Heart right ventricle (tissue), 16 donors: ENCODE results near the gene ABL1. TPM values are rescaled to one million over a fixed set of nuclear protein-coding genes. Genes with fewer than 3 reads are reported as not detected.

Source experiments
- ATAC-seq, 8 donors: fragments of 200-7000 bp; cut with Tn5 transposase; one replicate each; pipeline ENCODE4 v1.9.1; 2020; ENCODE audit warnings: mild to moderate bottlenecking in 8 of 8, moderate library complexity in 8 of 8, moderate number of reproducible peaks in 1 of 8
- DNase-seq, 2 donors: peaks; one replicate each; pipeline ENCODE4 v3.0.0-alpha.2; 2020
- H3K27ac ChIP-seq, 10 donors: fragments of 200-600 bp; sonication (generic) in 2 of 10; one replicate each; pipeline versions ENCODE4 v1.5.0 to v1.8.0; 2020 to 2022; ENCODE audit warnings: mild to moderate bottlenecking in 3 of 10
- H3K27me3 ChIP-seq, 7 donors: fragments of 200-600 bp; one replicate each; pipeline ENCODE4 v1.8.0; 2021 to 2022; ENCODE audit warnings: mild to moderate bottlenecking in 2 of 7
- H3K36me3 ChIP-seq, 9 donors: fragments of 200-600 bp; sonication (generic) in 1 of 9; one replicate each; pipeline versions ENCODE4 v1.5.0 to v1.8.0; 2020 to 2022; ENCODE audit warnings: mild to moderate bottlenecking in 2 of 9
- H3K4me1 ChIP-seq, 9 donors: fragments of 200-600 bp; sonication (generic) in 1 of 9; one replicate each; pipeline versions ENCODE4 v1.5.0 to v1.8.0; 2020 to 2022; ENCODE audit warnings: mild to moderate bottlenecking in 4 of 9
- H3K4me3 ChIP-seq, 10 donors: fragments of 200-600 bp; sonication (generic) in 2 of 10; one replicate each; pipeline versions ENCODE4 v1.5.0 to v1.8.0; 2020 to 2022; ENCODE audit warnings: mild to moderate bottlenecking in 7 of 10, moderate library complexity in 2 of 10
- H3K9me3 ChIP-seq, 11 donors: fragments of 200-600 bp in 10 of 11; sonication (generic) in 2 of 11; one replicate each; pipeline versions ENCODE4 v1.5.0 to v1.8.0; 2013 to 2022; ENCODE audit warnings: mild to moderate bottlenecking in 2 of 11, control low read depth in 1 of 11, moderate library complexity in 1 of 11
- CTCF ChIP-seq, 9 donors: fragments of 200-600 bp; sonication (generic) in 2 of 9; IDR thresholded peaks; one replicate each; pipeline versions ENCODE4 v1.5.0 to v1.8.0; 2021 to 2022; ENCODE audit warnings: antibody characterized with exemption in 9 of 9, mild to moderate bottlenecking in 5 of 9, moderate library complexity in 1 of 9
- WGBS, 2 donors: extraction: QIAGEN DNeasy Blood & Tissue Kit; methylation state at CpG; one replicate each; pipeline ENCODE4 v1.1.7; 2013; ENCODE audit warnings: inconsistent platforms in 1 of 2; 5-methylcytosine and 5-hydroxymethylcytosine counted together
- intact Hi-C, 10 donors: fragments of 100-400 bp; cut with DNase I; formaldehyde crosslinking; loops; one replicate each; pipeline versions ENCODE4 v1.11.1 to v1.14.2; 2022
- polyA plus RNA-seq, 2 donors: library from polyadenylated mRNA; stranded (reverse); fragments of 200-250 nt; gene quantifications; one replicate each; pipeline ENCODE4 v1.2.3, GENCODE V29; 2013
- total RNA-seq, 10 donors: library from RNA; stranded (reverse); fragmentation: NEBNext Ultra II Directional in 3 of 10; extraction: Animal tissue kit (Norgen Biotek cat#: 25700) in 3 of 10; gene quantifications; one replicate each; pipeline versions ENCODE4 v1.2.1 to v1.2.4, GENCODE V29; 2021 to 2023
- donor health status: Arrhythmogenic right ventricular cardiomyopathy.
- donor health status: ischemic (EF 13 %, LVEDD 7.1; RV severe dilation, severe dysfunction).
- donor health status: healthy with polysubstance abuse.
- donor health status: DM: no; HTN: yes; CAD: no.
- donor health status: DM: no; HTN: no; CAD: no.
- donor health status: ischemic (EF 25% LVEDD 6.9; RV normal size, moderate dysfunction).
- donor health status: ischemic (EF 25% LVEDD 5.7; RV mildly dilated, moderate dysfunction).
- donor health status: healthy.
- donor health status: DM: yes; HTN: yes; CAD: no.
- donor health status: Ischemic cardiomyopathy.
- donor health status: ischemic (EF 35%, LVEDD 5.7; RV mildly dilated, moderate dysfunction).
- donor health status: nonischemic (EF 11% LVEDD 7.7; RV severe dilation, severe dysfunction).
- donor health status: DM: yes; HTN: yes; CAD: no.
- donor health status: PGD.
- donor health status: ischemic (EF 29% LVEDD 5.4; RV normal size, mild dysfunction).
- donor health status: nonischemic (EF 23%, LVEDD 6.1; RV moderate dilation, normal function).

The ABL1 gene
- total and polyA plus RNA-seq, 12 donors, result 16.2 to 48.8 (median 33.3) TPM

GRCh38 chr9:130912932-130913598 lies 78.0 kb downstream of the ABL1 start:
- peak in 4 of 8 donors; percentile 10 to 48 (median 18) for ATAC-seq
- no peaks in the 10 kb centered on the region for H3K9me3 ChIP-seq
- no peak overlapping the region for H3K27ac ChIP-seq
- no peak for TF ChIP-seq CTCF (IDR thresholded peaks at IDR 0.05)
- H3K4me1 ChIP-seq, result no peaks in the 10 kb centered on the region
- H3K4me3 ChIP-seq, result peak overlapping the region in 1 of 10 donors; percentile 20
- 61 to 70% methylated on average over 38 of the region's 38 CpGs for WGBS, 2 donors
- H3K36me3 ChIP-seq, result no peaks in the 10 kb centered on the region
- DNase-seq, result peak in 1 of 2 donors; percentile 35
- H3K27me3 ChIP-seq, result peaks cover 0 to 29% (median 6%) of the 10 kb centered on the region in 7 donors
- intact Hi-C loops, result no loop called here

GRCh38 chr9:130913599-130914416 lies 78.8 kb downstream of the ABL1 start:
- peak overlapping the region in 1 of 10 donors; percentile 20 for H3K4me3 ChIP-seq
- H3K4me1 ChIP-seq, result no peaks in the 10 kb centered on the region
- peaks cover 0 to 32% (median 10%) of the 10 kb centered on the region in 7 donors for H3K27me3 ChIP-seq
- TF ChIP-seq CTCF (IDR thresholded peaks at IDR 0.05), result no peak
- H3K27ac ChIP-seq, result no peak overlapping the region
- no peaks in the 10 kb centered on the region for H3K9me3 ChIP-seq
- intact Hi-C loops, result no loop called here
- DNase-seq (no peak), ATAC-seq (peak in 2 of 8 donors; percentile 10 to 14)
- H3K36me3 ChIP-seq, result no peaks in the 10 kb centered on the region
- WGBS, 2 donors, result 64 to 69% methylated on average over 23 of the region's 23 CpGs

GRCh38 chr9:130914417-130915095 lies 79.5 kb downstream of the ABL1 start:
- H3K4me1 ChIP-seq, result no peaks in the 10 kb centered on the region
- H3K27ac ChIP-seq, result no peak overlapping the region
- no peaks in the 10 kb centered on the region for H3K9me3 ChIP-seq
- WGBS, 2 donors, result 78% methylated on average over 24 of the region's 24 CpGs
- H3K4me3 ChIP-seq, result no peak overlapping the region
- ATAC-seq, result no peak
- H3K36me3 ChIP-seq, result no peaks in the 10 kb centered on the region
- no peak for TF ChIP-seq CTCF (IDR thresholded peaks at IDR 0.05)
- peaks cover 0 to 36% (median 10%) of the 10 kb centered on the region in 7 donors for H3K27me3 ChIP-seq
- intact Hi-C loops, result no loop called here
- DNase-seq, result no peak

GRCh38 chr9:130915096-130915447 lies 80.0 kb downstream of the ABL1 start:
- peaks cover 0 to 41% (median 11%) of the 10 kb centered on the region in 7 donors for H3K27me3 ChIP-seq
- DNase-seq (no peak), ATAC-seq (no peak)
- intact Hi-C loops, result no loop called here
- no peaks in the 10 kb centered on the region for H3K36me3 ChIP-seq
- no peak overlapping the region for H3K4me3 ChIP-seq
- 87 to 91% methylated on average over 8 of the region's 8 CpGs for WGBS, 2 donors
- H3K9me3 ChIP-seq, result no peaks in the 10 kb centered on the region
- H3K27ac ChIP-seq, result no peak overlapping the region
- TF ChIP-seq CTCF (IDR thresholded peaks at IDR 0.05), result no peak
- no peaks in the 10 kb centered on the region for H3K4me1 ChIP-seq
